GM12878 (cell line): ENCODE measurements around the gene OVCA2. TPM values are rescaled to one million over a fixed set of nuclear protein-coding genes. Genes with fewer than 3 reads are reported as not detected.

ENCODE experiments used
- ATAC-seq: fragments of 200-7000 bp; cut with Tn5 transposase; 3 replicates; pipeline ENCODE4 v1.9.1; 2020; ENCODE audit warnings: mild to moderate bottlenecking, moderate library complexity
- BruUV-seq: library from RNA; stranded (reverse); fragments of 400-500 nt; replicated peaks from 2 replicates; lab custom pipeline; 2021; lab: Mats Ljungman, UMichigan
- CTCF ChIA-PET: fragments of 300-600 bp; sonication (Branson Sonifier 250); formaldehyde crosslinking; extraction: SDS; loops from one replicate; lab custom pipeline; 2021; ENCODE audit warnings: inconsistent platforms; lab: Yijun Ruan, JAX
- POLR2A ChIA-PET: fragments of 350-600 bp; formaldehyde crosslinking; extraction: SDS; loops from one replicate; lab custom pipeline; 2021; ENCODE audit warnings: inconsistent platforms; lab: Charles Lee
- RAD21 ChIA-PET: fragments of 300-600 bp; sonication (Branson Sonifier 250); formaldehyde crosslinking; loops from one replicate; lab custom pipeline; 2023; ENCODE audit warnings: antibody characterized with exemption; ENCODE audit not compliant: unreplicated experiment; lab: Charles Lee
- SMC1A ChIA-PET: fragments of 300-600 bp; sonication (Branson Sonifier 250); formaldehyde crosslinking; loops from one replicate; lab custom pipeline; 2023; ENCODE audit not compliant: unreplicated experiment, uncharacterized antibody; lab: Charles Lee
- DNase-seq: peaks from one replicate; pipeline ENCODE4 v3.0.0-alpha.2; 2011; ENCODE audit warnings: low read depth, low spot score
- FAIRE-seq: peaks from 3 replicates; lab custom pipeline; 2011; peaks lifted over from hg19 to GRCh38; lab: Jason Lieb, UNC
- H2AFZ ChIP-seq: 2 replicates; pipeline ENCODE4 v1.6.0; 2011; ENCODE audit warnings: low read depth, low read length, control low read depth; ENCODE audit not compliant: control insufficient read depth
- H3K27ac ChIP-seq: 2 replicates; pipeline ENCODE4 v1.5.1; 2011; ENCODE audit warnings: control low read depth; ENCODE audit not compliant: control insufficient read depth, insufficient read depth
- H3K27me3 ChIP-seq, 2 experiments: replicated peaks in 1 of 2; 2 replicates each; pipeline versions ENCODE4 v1.6.0 to v1.6.1; 2011; ENCODE audit warnings: low read length in 1 of 2; ENCODE audit not compliant: control insufficient read depth in 2 of 2, insufficient read depth in 2 of 2
- H3K36me3 ChIP-seq, 2 experiments: 2 replicates each; pipeline ENCODE4 v1.5.1; 2011; ENCODE audit warnings: low read length in 1 of 2; ENCODE audit not compliant: control insufficient read depth in 2 of 2, insufficient read depth in 2 of 2
- H3K4me1 ChIP-seq: 2 replicates; pipeline ENCODE4 v1.6.1; 2011; ENCODE audit warnings: mild to moderate bottlenecking, low read length, moderate library complexity, mixed read lengths; ENCODE audit not compliant: control insufficient read depth, insufficient read depth
- H3K4me2 ChIP-seq: 2 replicates; pipeline ENCODE4 v1.6.0; 2011; ENCODE audit warnings: control low read depth; ENCODE audit not compliant: control insufficient read depth, insufficient read depth
- H3K4me3 ChIP-seq: fragments of 200-600 bp; sonication (generic); 2 replicates; pipeline ENCODE4 v1.5.1; 2016
- H3K79me2 ChIP-seq: 2 replicates; pipeline ENCODE4 v1.6.0; 2011; ENCODE audit warnings: low read length; ENCODE audit not compliant: control insufficient read depth, insufficient read depth
- H3K9ac ChIP-seq: 2 replicates; pipeline ENCODE4 v1.8.0; 2011; ENCODE audit warnings: low read length, control low read depth, mixed read lengths; ENCODE audit not compliant: control insufficient read depth, insufficient read depth
- H3K9me3 ChIP-seq: replicated peaks from 3 replicates; pipeline ENCODE4 v1.5.1; 2011; ENCODE audit warnings: mild to moderate bottlenecking, low read length; ENCODE audit not compliant: control insufficient read depth, insufficient read depth
- H4K20me1 ChIP-seq: 2 replicates; pipeline ENCODE4 v1.6.0; 2011; ENCODE audit not compliant: control insufficient read depth, insufficient read depth
- BCLAF1 ChIP-seq: fragments of 450-650 bp; IDR thresholded peaks from 2 replicates; pipeline ENCODE4 v1.6.1; 2017; ENCODE audit warnings: antibody characterized with exemption, mild to moderate bottlenecking, moderate library complexity
- RAD21 ChIP-seq: IDR thresholded peaks from 2 replicates; pipeline ENCODE4 v1.6.1; 2011; ENCODE audit warnings: mild to moderate bottlenecking, low read depth, low read length, moderate library complexity; ENCODE audit not compliant: insufficient read depth
- TCF7 ChIP-seq: IDR thresholded peaks from 2 replicates; pipeline ENCODE4 v1.6.1; 2014; ENCODE audit warnings: antibody characterized with exemption, borderline replicate concordance
- YBX1 ChIP-seq: fragments of 450-650 bp; IDR thresholded peaks from 2 replicates; pipeline ENCODE4 v1.6.1; 2016; ENCODE audit warnings: antibody characterized with exemption
- WGBS: methylation state at CpG from one replicate; pipeline ENCODE4 v1.1.6; 2016; ENCODE audit warnings: low lambda C conversion rate; ENCODE audit not compliant: insufficient replicate concordance, insufficient coverage; ENCODE audit errors: missing lambda C conversion rate; 5-methylcytosine and 5-hydroxymethylcytosine counted together
- in situ Hi-C: fragments of 300-500 bp; cut with MboI; formaldehyde crosslinking; loops from 9 replicates; pipeline ENCODE4 v1.14.3; 2018; ENCODE audit warnings: mixed read lengths
- intact Hi-C: fragments of 100-400 bp; cut with micrococcal nuclease; formaldehyde crosslinking; loops from one replicate; pipeline ENCODE4 v1.14.2; 2022; ENCODE audit not compliant: unreplicated experiment
- polyA plus RNA-seq, 11 experiments: library from polyadenylated mRNA; depleted of rRNA in 4 of 11; unstranded in 6 of 11; stranded (reverse) in 5 of 11; fragments of >200 nt; fragmentation: Nextera tagmentation in 4 of 11; fragmentation: Illumina TruSeq in 1 of 11; extraction: Ambion mirVana in 4 of 11; extraction: Trizol in 1 of 11; gene quantifications; 1 replicate in 1 of 11; 2 replicates in 10 of 11; pipeline versions ENCODE4 v1.2.1 to v1.2.3, GENCODE V29; 2011 to 2016; ENCODE audit warnings: inconsistent platforms in 2 of 11, missing spikeins in 2 of 11, low read depth in 1 of 11
- total RNA-seq, 4 experiments: library from RNA; depleted of rRNA in 3 of 4; stranded (reverse); fragments of >200 nt in 3 of 4; fragmentation: Illumina TruSeq in 1 of 4; extraction: Trizol in 1 of 4; gene quantifications; 2 replicates each; pipeline versions ENCODE4 v1.2.1 to v1.2.3, GENCODE V29; 2013 to 2021

The OVCA2 gene
- total and polyA plus RNA-seq, 10 of the 15 experiments (the other 5 are each of a cell fraction or from before 2014, with no cell fraction given) = 6.1 to 75.3 (median 40.7) TPM

- ATAC-seq = no peak
- Histone ChIP-seq H3K4me2 (no peak overlapping the region), H3K27ac (no peak overlapping the region), H3K79me2 (no peaks in the 10 kb centered on the region), H3K27me3 (peaks cover 16 to 20% of the 10 kb centered on the region in 2 experiments), H3K9me3 (no peaks in the 10 kb centered on the region)
- intact Hi-C loops = no loop called here
- POLR2A ChIA-PET = no interaction called here
- in situ Hi-C loops = loop anchor here (25.0 kb wide), 1 partner anchor 108 kb away; no protein-coding TSS in a partner anchor
- TF ChIP-seq TCF7 (no peak), BCLAF1 (no peak), YBX1 (no peak), RAD21 (no peak)
- TF ChIP-seq, all 136 proteins: peak for 0
- CTCF ChIA-PET = interaction anchor here (0.9 kb wide), 1 partner anchor 8 kb away, joined by 3 read pairs; no protein-coding TSS in a partner anchor
- no peaks in the 10 kb centered on the region for H3K36me3 ChIP-seq
- H3K4me3 ChIP-seq = no peak overlapping the region
- H3K9ac ChIP-seq = no peak overlapping the region
- WGBS = 2% methylated on average over 8 of the region's 8 CpGs
- BruUV-seq = no TSS peak
- H4K20me1 ChIP-seq = no peaks in the 10 kb centered on the region
- H3K4me1 ChIP-seq = peaks cover 14% of the 10 kb centered on the region
- SMC1A ChIA-PET = interaction anchor here (1.0 kb wide), 1 partner anchor 9 kb away, joined by 3 read pairs; the partner anchor contains the start of gene DPH1
- no peak for FAIRE-seq
- no peak overlapping the region for H2AFZ ChIP-seq
- RAD21 ChIA-PET = no interaction called here
- no peak for DNase-seq
Observed at GRCh38 chr17:2020721-2021120, 21.1 kb upstream of the OVCA2 start.
